ENCODE data around the gene GNAO1.

Gene GNAO1

GRCh38 chr16:56267888-56268287 is 76.6 kb downstream of the GNAO1 start:
- no peak for DNase-seq

- DNase-seq = no peak
Measured at GRCh38 chr16:56268799-56269198, 77.5 kb downstream of the GNAO1 start.

- no peak for DNase-seq
Measured at GRCh38 chr16:56269281-56269680, 78.0 kb downstream of the GNAO1 start.

- no peak for DNase-seq
Measured at GRCh38 chr16:56269811-56270684, 78.8 kb downstream of the GNAO1 start.

GRCh38 chr16:56270828-56271227 is 79.5 kb downstream of the GNAO1 start:
- no peak for DNase-seq

- DNase-seq = no peak
Measured at GRCh38 chr16:56272583-56272894, 81.2 kb downstream of the GNAO1 start.

GRCh38 chr16:56273615-56274014 is 82.3 kb downstream of the GNAO1 start:
- DNase-seq = no peak

- DNase-seq = no peak
Measured at GRCh38 chr16:56274369-56274768, 83.1 kb downstream of the GNAO1 start.

GRCh38 chr16:56275076-56275475 is 83.8 kb downstream of the GNAO1 start:
- no peak for DNase-seq

GRCh38 chr16:56275801-56276200 is 84.5 kb downstream of the GNAO1 start:
- no peak for DNase-seq

- no peak for DNase-seq
Measured at GRCh38 chr16:56277075-56277474, 85.8 kb downstream of the GNAO1 start.

GRCh38 chr16:56278196-56278855 is 87.0 kb downstream of the GNAO1 start:
- no peak for DNase-seq

- DNase-seq = peak; percentile 42 to 49
Measured at GRCh38 chr16:56279132-56279531, 87.8 kb downstream of the GNAO1 start.

- DNase-seq = no peak
Measured at GRCh38 chr16:56279914-56280313, 88.6 kb downstream of the GNAO1 start.

- DNase-seq = no peak
Measured at GRCh38 chr16:56281249-56281805, 90.0 kb downstream of the GNAO1 start.

- DNase-seq = no peak
Measured at GRCh38 chr16:56282451-56282850, 91.2 kb downstream of the GNAO1 start.

- DNase-seq = no peak
Measured at GRCh38 chr16:56284521-56284920, 93.2 kb downstream of the GNAO1 start.

- no peak for DNase-seq
Measured at GRCh38 chr16:56286809-56287208, 95.5 kb downstream of the GNAO1 start.

- DNase-seq = no peak
Measured at GRCh38 chr16:56288019-56288418, 96.7 kb downstream of the GNAO1 start.

GRCh38 chr16:56289416-56289815 is 98.1 kb downstream of the GNAO1 start:
- no peak for DNase-seq

- no peak for DNase-seq
Measured at GRCh38 chr16:56289862-56290261, 98.6 kb downstream of the GNAO1 start.

GRCh38 chr16:56294014-56294413 is 102.7 kb downstream of the GNAO1 start:
- no peak for DNase-seq

GRCh38 chr16:56294579-56294978 is 103.3 kb downstream of the GNAO1 start:
- no peak for DNase-seq

- no peak for DNase-seq
Measured at GRCh38 chr16:56295059-56295665, 103.9 kb downstream of the GNAO1 start.

All from activated CD4-positive, alpha-beta T cell treated with anti-CD3 and anti-CD28 coated beads, Interleukin-2, amount 50 U/mL, for 4 hours (primary cell).